NB4 (cell line): ENCODE results near the gene MYO10.

Experiments
- CTCF ChIP-seq: IDR thresholded peaks from one replicate; pipeline ENCODE4 v1.5.1; 2012; ENCODE audit warnings: low read depth, low read length
- MAX ChIP-seq: IDR thresholded peaks from 2 replicates; pipeline ENCODE4 v1.6.1; 2011; ENCODE audit warnings: low read depth, low read length
- POLR2A ChIP-seq: IDR thresholded peaks from 2 replicates; pipeline ENCODE4 v1.6.1; 2011; ENCODE audit warnings: mild to moderate bottlenecking; ENCODE audit not compliant: insufficient read length; ENCODE audit errors: extremely low read depth

DNA sequence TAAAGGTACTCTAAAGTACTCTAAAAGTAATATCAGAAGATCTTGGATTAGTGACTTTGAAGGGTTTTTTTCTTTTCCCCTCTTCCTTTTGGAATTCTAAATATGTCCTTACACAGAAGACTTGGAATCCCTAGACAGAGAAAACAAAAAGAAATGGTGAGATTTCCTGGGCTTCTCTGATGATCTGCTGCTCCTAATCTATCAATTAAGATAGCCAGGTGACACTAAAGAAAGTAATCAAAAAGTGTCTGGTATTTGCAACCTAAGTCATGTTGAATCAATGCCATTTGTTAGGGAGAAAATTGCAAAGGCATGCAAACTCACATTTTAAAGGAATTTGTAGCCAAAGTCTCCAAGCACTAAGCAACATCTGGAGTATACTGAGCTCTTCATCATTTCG, 29.5 kb upstream of the MYO10 start:
- TF ChIP-seq CTCF (no peak), POLR2A (no peak), MAX (no peak)
